OCI-LY7 (cell line): ENCODE data around the gene EXOC1L. TPM values are rescaled to one million over a fixed set of nuclear protein-coding genes. Genes with fewer than 3 reads are reported as not detected.

ENCODE experiments used
- BruUV-seq: library from RNA; stranded (reverse); fragments of 400-500 nt; replicated peaks from 2 replicates; lab custom pipeline; 2021; lab: Mats Ljungman, UMichigan
- CTCF ChIA-PET: fragments of 300-600 bp; sonication (Branson Sonifier 250); formaldehyde crosslinking; loops from one replicate; lab custom pipeline; 2022; ENCODE audit warnings: antibody characterized with exemption; ENCODE audit not compliant: unreplicated experiment; lab: Charles Lee
- POLR2A ChIA-PET: fragments of 300-600 bp; sonication (Branson Sonifier 250); formaldehyde crosslinking; loops from one replicate; lab custom pipeline; 2022; ENCODE audit warnings: antibody characterized with exemption; lab: Charles Lee
- DNase-seq: peaks from one replicate; pipeline ENCODE4 v3.0.0-alpha.2; 2015; ENCODE audit warnings: low spot score
- H2AFZ ChIP-seq: fragments of 200-600 bp; sonication (generic), shearing (Covaris generic); 2 replicates; pipeline ENCODE4 v1.6.1; 2014; ENCODE audit warnings: mild to moderate bottlenecking, antibody characterized with exemption, low read length, moderate library complexity
- H3K27ac ChIP-seq: fragments of 200-600 bp; sonication (generic); 2 replicates; pipeline ENCODE4 v1.5.1; 2014; ENCODE audit warnings: mixed run types, low read depth, mild to moderate bottlenecking, moderate library complexity, low read length, inconsistent platforms; ENCODE audit not compliant: poor library complexity, severe bottlenecking
- H3K36me3 ChIP-seq: fragments of 200-600 bp; sonication (generic); 2 replicates; pipeline ENCODE4 v1.6.1; 2014; ENCODE audit warnings: mild to moderate bottlenecking, antibody characterized with exemption, low read length, moderate library complexity, mixed read lengths; ENCODE audit not compliant: insufficient read depth
- H3K4me1 ChIP-seq: fragments of 200-600 bp; sonication (generic); 2 replicates; pipeline ENCODE4 v1.5.1; 2014; ENCODE audit warnings: mild to moderate bottlenecking, low read length; ENCODE audit not compliant: insufficient read depth, poor library complexity, severe bottlenecking
- H3K4me2 ChIP-seq: fragments of 200-600 bp; sonication (generic); 2 replicates; pipeline ENCODE4 v1.6.1; 2014; ENCODE audit warnings: mild to moderate bottlenecking, low read length
- H3K4me3 ChIP-seq: fragments of 200-600 bp; sonication (generic); 2 replicates; pipeline ENCODE4 v1.5.1; 2014; ENCODE audit warnings: mild to moderate bottlenecking, low read depth, low read length; ENCODE audit not compliant: poor library complexity, severe bottlenecking
- H3K79me2 ChIP-seq: fragments of 200-600 bp; sonication (generic); 2 replicates; pipeline ENCODE4 v1.6.1; 2016; ENCODE audit warnings: low read depth, mild to moderate bottlenecking, low read length, moderate library complexity, mixed read lengths; ENCODE audit not compliant: insufficient read depth
- H3K9me2 ChIP-seq: fragments of 200-600 bp; sonication (generic); 2 replicates; pipeline ENCODE4 v1.6.1; 2016; ENCODE audit warnings: mild to moderate bottlenecking, low read length, mixed read lengths; ENCODE audit not compliant: insufficient read depth
- H3K9me3 ChIP-seq: fragments of 200-600 bp; sonication (generic); 2 replicates; pipeline ENCODE4 v1.6.1; 2014; ENCODE audit warnings: mild to moderate bottlenecking, mixed run types, low read length, mixed read lengths
- H4K20me1 ChIP-seq: fragments of 200-600 bp; sonication (generic); 2 replicates; pipeline ENCODE4 v1.6.1; 2014; ENCODE audit warnings: mild to moderate bottlenecking, antibody characterized with exemption, low read length, moderate library complexity, mixed read lengths; ENCODE audit not compliant: insufficient read depth
- CTCF ChIP-seq: fragments of 200-600 bp; sonication (generic); conservative IDR thresholded peaks from 2 replicates; pipeline ENCODE4 v1.5.1; 2014; ENCODE audit warnings: mild to moderate bottlenecking, antibody characterized with exemption, low read length, moderate library complexity, mixed read lengths
- EZH2phosphoT487 ChIP-seq: fragments of 200-600 bp; sonication (generic); IDR thresholded peaks from 2 replicates; pipeline ENCODE4 v1.6.1; 2018; ENCODE audit warnings: low read depth, borderline replicate concordance, mild to moderate bottlenecking, mixed run types, antibody characterized with exemption, low read length, moderate library complexity, mixed read lengths
- intact Hi-C: fragments of 100-400 bp; cut with micrococcal nuclease; formaldehyde crosslinking; loops from one replicate; pipeline ENCODE4 v1.10.0; 2022; ENCODE audit not compliant: unreplicated experiment
- total RNA-seq, 2 experiments: library from RNA; depleted of rRNA in 1 of 2; stranded (reverse); fragments of >200 nt in 1 of 2; shearing (Covaris generic) in 1 of 2; gene quantifications; 2 replicates each; pipeline ENCODE4 v1.2.3, GENCODE V29; 2014 to 2022

Gene EXOC1L
- total RNA-seq, 2 experiments from 2014 or later, result not detected

GRCh38 chr4:55853484-55854046, 34.0 kb downstream of the EXOC1L start, which contains the start of gene EXOC1:
Gene EXOC1, plus strand, starts transcription at chr4:55853648. Its CDS starts 4,676 bp downstream, at chr4:55858324.
- POLR2A ChIA-PET, result interaction anchor here (0.6 to 2.1 kb wide), 6 partner anchors 10 to 534 kb away, joined by 3 to 8 read pairs (median 3); partner anchors contain the start of gene AASDH

GRCh38 chr4:55854129-55854528, 34.5 kb downstream of the EXOC1L start:
- peaks cover 9% of the 10 kb centered on the region for H3K9me3 ChIP-seq
- no TSS peak for BruUV-seq
- peaks cover 29% of the 10 kb centered on the region; the same call in 1 of the 2 replicates for H3K79me2 ChIP-seq
- ChIA-PET CTCF (no interaction called here), POLR2A (interaction anchor here (0.6 to 2.1 kb wide), 6 partner anchors 9 to 460 kb away, joined by 3 to 8 read pairs (median 3); no protein-coding TSS in a partner anchor)
- H3K4me2 ChIP-seq, result peak overlapping the region; percentile 85
- H3K9me2 ChIP-seq, result no peaks in the 10 kb centered on the region
- peak overlapping the region; percentile 95 for H3K4me3 ChIP-seq
- peak; percentile 23 for DNase-seq
- intact Hi-C loops, result loop anchor here (5.0 kb wide), 2 partner anchors 307 to 507 kb away; partner anchors contain the start of genes CLOCK and SRD5A3
- H4K20me1 ChIP-seq, result peaks cover 4% of the 10 kb centered on the region; the same call in 1 of the 2 replicates
- no peak for TF ChIP-seq CTCF
- TF ChIP-seq EZH2phosphoT487, result no peak
- no peak overlapping the region for H3K27ac ChIP-seq
- H3K4me1 ChIP-seq, result peaks cover 17% of the 10 kb centered on the region
- peaks cover 16% of the 10 kb centered on the region for H3K36me3 ChIP-seq
- H2AFZ ChIP-seq, result peak overlapping the region; percentile 96; the same call in 1 of the 2 replicates

More at GRCh38 chr4:55853484-55854046, 34.0 kb downstream of the EXOC1L start, which contains the start of gene EXOC1:
- intact Hi-C loops, result loop anchor here (2.0 to 5.0 kb wide), 3 partner anchors 95 to 506 kb away; partner anchors contain the start of genes CEP135, CLOCK and SRD5A3
- no TSS peak for BruUV-seq
- Histone ChIP-seq H3K36me3 (peaks cover 11% of the 10 kb centered on the region), H3K27ac (peak within 1 kb of the TSS; percentile 26), H3K4me1 (peaks cover 17% of the 10 kb centered on the region), H3K4me2 (peak within 1 kb of the TSS; percentile 85), H4K20me1 (peaks cover 4% of the 10 kb centered on the region; the same call in 1 of the 2 replicates), H3K4me3 (peak within 1 kb of the TSS; percentile 95), H3K79me2 (peaks cover 28% of the 10 kb centered on the region; the same call in 1 of the 2 replicates), H2AFZ (peak within 1 kb of the TSS; percentile 96), H3K9me2 (no peaks in the 10 kb centered on the region), H3K9me3 (peaks cover 9% of the 10 kb centered on the region)
- TF ChIP-seq EZH2phosphoT487 (no peak), CTCF (no peak)
- DNase-seq, result peak; percentile 97
- CTCF ChIA-PET, result no interaction called here

GRCh38 chr4:55857586-55857985, 38.0 kb downstream of the EXOC1L start:
- intact Hi-C loops, result no loop called here
- no peak for DNase-seq
- Histone ChIP-seq H2AFZ (no peak overlapping the region), H3K9me3 (peaks cover 9% of the 10 kb centered on the region), H3K4me3 (no peak overlapping the region), H3K79me2 (peaks cover 29% of the 10 kb centered on the region; the same call in 1 of the 2 replicates), H3K27ac (no peak overlapping the region), H4K20me1 (peaks cover 4% of the 10 kb centered on the region; the same call in 1 of the 2 replicates), H3K4me2 (no peak overlapping the region), H3K36me3 (peaks cover 43% of the 10 kb centered on the region), H3K4me1 (peaks cover 17% of the 10 kb centered on the region), H3K9me2 (no peaks in the 10 kb centered on the region)
- TF ChIP-seq CTCF (no peak), EZH2phosphoT487 (no peak)
- CTCF ChIA-PET, result no interaction called here
- no TSS peak for BruUV-seq
- POLR2A ChIA-PET, result interaction anchor here (0.7 kb wide), 1 partner anchor 166 kb away, joined by 10 read pairs; no protein-coding TSS in a partner anchor
